ENCODE measurements around the gene AHCYL1. TPM values are rescaled to one million over a fixed set of nuclear protein-coding genes. Genes with fewer than 3 reads are reported as not detected.
A peak's percentile ranks its signal among the peaks of the same experiment; 100 is the strongest.

Gene AHCYL1
- total and polyA plus RNA-seq, 2 experiments from 2014 or later: 47.6 to 72.6 TPM

DNA sequence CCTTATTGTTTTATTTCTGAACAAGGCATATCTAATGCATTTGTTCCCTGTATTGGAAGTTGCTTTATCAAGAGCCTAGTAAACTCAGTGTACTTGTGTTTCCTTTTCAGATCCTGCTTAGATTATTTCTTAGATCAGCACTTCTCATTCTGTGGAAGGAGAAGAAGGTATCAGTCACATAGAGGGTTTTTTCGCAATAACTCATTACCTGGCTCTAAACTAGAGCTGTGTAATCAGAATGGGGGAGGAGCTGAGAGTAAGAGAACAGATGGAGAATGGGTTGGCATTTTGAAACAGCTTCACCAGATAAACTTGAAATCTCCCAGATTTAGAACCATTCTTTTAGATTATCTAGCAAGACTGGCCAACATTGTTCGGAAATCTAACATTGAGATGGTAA is 11.0 kb downstream of the AHCYL1 start:
- Histone ChIP-seq H3K27me3 (replicated peaks; ENCODE audit: insufficient read depth) (no peaks in the 10 kb centered on the region), H3F3A (ENCODE audit: insufficient read depth) (peaks cover 24% of the 10 kb centered on the region), H3K9me3 (ENCODE audit: low read depth) (no peaks in the 10 kb centered on the region), H3K4me1 (ENCODE audit: insufficient read depth) (peaks cover 22% of the 10 kb centered on the region), H3K4me2 (ENCODE audit: unreplicated experiment) (no peak overlapping the region), H2AFZ (no peak overlapping the region), H3K36me3 (ENCODE audit: low read depth) (no peaks in the 10 kb centered on the region), H3K27ac (no peak overlapping the region), H3K4me3 (no peak overlapping the region), H4K20me1 (ENCODE audit: insufficient read depth) (no peaks in the 10 kb centered on the region; the same call in 1 of the 2 replicates), H3K9me2 (ENCODE audit: insufficient read depth) (no peaks in the 10 kb centered on the region), H3K79me2 (ENCODE audit: insufficient read depth) (peaks cover 100% of the 10 kb centered on the region), H3K9ac (no peak overlapping the region)
- 95 to 100% methylated on average over 2 of the region's 2 CpGs for WGBS, 2 experiments (ENCODE audit: low coverage in 1 of 2, low lambda C conversion rate in 2 of 2, missing lambda C conversion rate in 2 of 2)
- no peak for DNase-seq
- in situ Hi-C loops (cut with MboI): no loop called here
- TF ChIP-seq EZH2 (IDR thresholded peaks at IDR 0.05; ENCODE audit: insufficient read depth, poor library complexity, severe bottlenecking): no peak

DNA sequence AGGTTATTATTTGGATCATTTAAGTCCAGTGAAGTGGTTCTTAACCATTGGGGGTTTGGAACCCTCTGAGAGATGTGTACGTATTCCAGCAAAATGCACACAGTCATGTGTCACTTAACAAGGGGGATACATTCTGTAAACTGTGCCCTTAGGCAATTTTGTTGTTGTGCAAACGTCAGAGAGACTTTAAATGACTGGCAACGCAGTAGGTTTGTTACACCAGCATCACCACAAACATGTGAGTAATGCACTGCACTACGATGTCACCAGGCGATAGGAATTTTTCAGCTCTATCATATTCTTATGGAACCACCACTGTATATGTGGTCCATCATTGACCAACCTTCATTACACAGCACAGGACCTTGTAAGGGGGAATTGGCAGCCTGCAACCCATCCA is 11.9 kb downstream of the AHCYL1 start:
- no peak overlapping the region for H3K4me2 ChIP-seq (ENCODE audit: unreplicated experiment)
- peak; percentile 48 for DNase-seq
- no peak overlapping the region for H2AFZ ChIP-seq
- H3F3A ChIP-seq (ENCODE audit: insufficient read depth): peaks cover 30% of the 10 kb centered on the region
- 86% methylated on average over 5 of the region's 5 CpGs for WGBS, 2 experiments (ENCODE audit: low coverage in 1 of 2, low lambda C conversion rate in 2 of 2, missing lambda C conversion rate in 2 of 2)
- H3K4me1 ChIP-seq (ENCODE audit: insufficient read depth): peaks cover 18% of the 10 kb centered on the region
- no peaks in the 10 kb centered on the region for H3K27me3 ChIP-seq (replicated peaks; ENCODE audit: insufficient read depth)
- H3K79me2 ChIP-seq (ENCODE audit: insufficient read depth): peaks cover 100% of the 10 kb centered on the region
- H3K4me3 ChIP-seq: no peak overlapping the region
- no peak overlapping the region for H3K9ac ChIP-seq
- TF ChIP-seq EZH2phosphoT487 (IDR thresholded peaks at IDR 0.05; ENCODE audit: insufficient read depth, low read depth): no peak
- TF ChIP-seq EZH2 (IDR thresholded peaks at IDR 0.05; ENCODE audit: insufficient read depth, poor library complexity, severe bottlenecking): no peak
- no peaks in the 10 kb centered on the region for H3K9me3 ChIP-seq (ENCODE audit: low read depth)
- in situ Hi-C loops (cut with MboI): no loop called here
- H3K27ac ChIP-seq: no peak overlapping the region
- no peaks in the 10 kb centered on the region for H3K9me2 ChIP-seq (ENCODE audit: insufficient read depth)
- H3K36me3 ChIP-seq (ENCODE audit: low read depth): no peaks in the 10 kb centered on the region
- no peaks in the 10 kb centered on the region; the same call in 1 of the 2 replicates for H4K20me1 ChIP-seq (ENCODE audit: insufficient read depth)

DNA sequence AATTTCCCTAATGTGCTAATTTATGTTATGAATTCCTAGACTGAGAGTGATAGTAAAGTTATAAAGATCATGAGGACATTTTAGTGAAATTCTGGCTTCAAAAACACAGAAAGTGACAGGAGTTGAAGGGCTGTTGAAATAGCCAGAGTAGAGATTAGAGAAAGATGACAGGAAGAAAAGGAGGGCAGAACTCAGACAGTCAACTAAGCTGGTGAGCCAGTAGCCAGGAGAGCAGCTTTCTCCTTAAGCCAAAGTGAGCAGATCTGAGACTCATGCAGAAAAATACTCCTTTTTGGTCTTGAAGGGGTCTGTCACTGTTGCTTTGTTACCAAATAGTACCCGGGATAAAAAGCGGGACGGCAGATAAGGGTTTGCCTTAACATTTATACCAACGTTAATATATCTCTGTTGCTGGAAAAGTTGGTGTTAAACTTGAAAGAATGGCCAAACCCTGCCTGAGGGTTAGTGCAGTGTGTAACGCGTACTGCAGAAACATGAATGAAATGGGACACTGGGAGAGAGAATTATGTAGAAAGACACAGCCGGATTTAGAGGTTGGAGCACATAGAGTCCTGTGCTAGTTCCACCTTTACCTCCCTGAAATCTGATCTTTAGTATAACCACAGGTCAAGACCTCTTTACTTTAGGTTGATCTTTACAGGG is 12.8 kb downstream of the AHCYL1 start:
- H4K20me1 ChIP-seq (ENCODE audit: insufficient read depth): no peaks in the 10 kb centered on the region; the same call in 1 of the 2 replicates
- no peak overlapping the region for H3K27ac ChIP-seq
- DNase-seq: no peak
- H3K79me2 ChIP-seq (ENCODE audit: insufficient read depth): peaks cover 100% of the 10 kb centered on the region
- no peak overlapping the region for H3K4me2 ChIP-seq (ENCODE audit: unreplicated experiment)
- H3K4me3 ChIP-seq: no peak overlapping the region
- H2AFZ ChIP-seq: no peak overlapping the region
- no peaks in the 10 kb centered on the region for H3K9me2 ChIP-seq (ENCODE audit: insufficient read depth)
- no peak for TF ChIP-seq EZH2phosphoT487 (IDR thresholded peaks at IDR 0.05; ENCODE audit: insufficient read depth, low read depth)
- no peak for TF ChIP-seq EZH2 (IDR thresholded peaks at IDR 0.05; ENCODE audit: insufficient read depth, poor library complexity, severe bottlenecking)
- H3K27me3 ChIP-seq (replicated peaks; ENCODE audit: insufficient read depth): no peaks in the 10 kb centered on the region
- no peaks in the 10 kb centered on the region for H3K36me3 ChIP-seq (ENCODE audit: low read depth)
- in situ Hi-C loops (cut with MboI): no loop called here
- no peaks in the 10 kb centered on the region for H3K9me3 ChIP-seq (ENCODE audit: low read depth)
- H3K9ac ChIP-seq: no peak overlapping the region
- 72 to 78% methylated on average over 7 of the region's 7 CpGs for WGBS, 2 experiments (ENCODE audit: low coverage in 1 of 2, low lambda C conversion rate in 2 of 2, missing lambda C conversion rate in 2 of 2)
- H3K4me1 ChIP-seq (ENCODE audit: insufficient read depth): peaks cover 24% of the 10 kb centered on the region
- peaks cover 37% of the 10 kb centered on the region for H3F3A ChIP-seq (ENCODE audit: insufficient read depth)

DNA sequence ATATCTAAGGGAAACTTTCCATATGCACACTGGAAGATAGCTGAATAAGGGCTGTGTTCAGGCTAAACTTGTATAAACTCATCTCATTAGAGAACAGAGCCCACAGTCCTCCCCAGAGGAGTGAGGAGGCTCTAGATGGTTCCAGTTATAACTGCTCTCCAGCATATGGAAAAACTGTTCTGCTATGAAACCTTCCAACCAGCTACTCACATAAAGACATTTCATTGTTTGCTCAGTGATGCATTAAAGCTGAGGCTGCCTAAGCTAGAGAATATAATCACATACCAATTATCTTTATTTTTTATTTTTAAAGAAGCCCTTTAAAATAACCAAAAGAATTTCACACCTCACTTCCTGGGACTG is 13.3 kb downstream of the AHCYL1 start:
- peaks cover 100% of the 10 kb centered on the region for H3K79me2 ChIP-seq (ENCODE audit: insufficient read depth)
- H3K4me2 ChIP-seq (ENCODE audit: unreplicated experiment): no peak overlapping the region
- H4K20me1 ChIP-seq (ENCODE audit: insufficient read depth): no peaks in the 10 kb centered on the region; the same call in 1 of the 2 replicates
- no peak overlapping the region for H3K4me3 ChIP-seq
- no peaks in the 10 kb centered on the region for H3K9me2 ChIP-seq (ENCODE audit: insufficient read depth)
- H3K4me1 ChIP-seq (ENCODE audit: insufficient read depth): peaks cover 29% of the 10 kb centered on the region
- H3K36me3 ChIP-seq (ENCODE audit: low read depth): no peaks in the 10 kb centered on the region
- H3K27ac ChIP-seq: no peak overlapping the region
- H3K9me3 ChIP-seq (ENCODE audit: low read depth): no peaks in the 10 kb centered on the region
- no peak for TF ChIP-seq EZH2 (IDR thresholded peaks at IDR 0.05; ENCODE audit: insufficient read depth, poor library complexity, severe bottlenecking)
- no peak for TF ChIP-seq EZH2phosphoT487 (IDR thresholded peaks at IDR 0.05; ENCODE audit: insufficient read depth, low read depth)
- no peak overlapping the region for H2AFZ ChIP-seq
- H3K9ac ChIP-seq: no peak overlapping the region
- in situ Hi-C loops (cut with MboI): no loop called here
- no peaks in the 10 kb centered on the region for H3K27me3 ChIP-seq (replicated peaks; ENCODE audit: insufficient read depth)
- DNase-seq: no peak
- peaks cover 40% of the 10 kb centered on the region for H3F3A ChIP-seq (ENCODE audit: insufficient read depth)

DNA sequence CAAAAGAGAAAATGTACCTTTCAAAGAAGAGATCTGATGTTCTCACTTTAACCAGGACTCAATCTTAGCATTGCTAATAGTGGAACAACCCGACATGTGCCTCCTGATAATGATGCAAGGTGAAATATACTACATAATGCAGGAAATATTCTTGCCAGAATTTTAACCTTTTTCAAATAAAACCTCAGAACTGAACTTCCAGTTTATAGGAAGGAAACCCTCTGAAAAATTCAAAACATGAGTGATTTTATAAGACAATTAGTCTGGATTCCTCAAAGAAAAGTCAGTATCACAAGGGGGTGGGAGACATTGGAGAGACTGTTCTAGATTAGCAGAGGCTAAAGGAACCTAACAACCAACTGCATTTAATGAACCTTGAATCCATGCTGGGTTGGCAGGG is 18.1 kb downstream of the AHCYL1 start:
- no peak for TF ChIP-seq EZH2phosphoT487 (IDR thresholded peaks at IDR 0.05; ENCODE audit: insufficient read depth, low read depth)
- no peak for TF ChIP-seq EZH2 (IDR thresholded peaks at IDR 0.05; ENCODE audit: insufficient read depth, poor library complexity, severe bottlenecking)
- Histone ChIP-seq H3K27me3 (replicated peaks; ENCODE audit: insufficient read depth) (no peaks in the 10 kb centered on the region), H3K79me2 (ENCODE audit: insufficient read depth) (peaks cover 86% of the 10 kb centered on the region), H3K36me3 (ENCODE audit: low read depth) (no peaks in the 10 kb centered on the region), H2AFZ (no peak overlapping the region), H3K27ac (peak overlapping the region; percentile 92), H3K4me2 (ENCODE audit: unreplicated experiment) (peak overlapping the region; percentile 93), H4K20me1 (ENCODE audit: insufficient read depth) (no peaks in the 10 kb centered on the region), H3K9ac (peak overlapping the region; percentile 73), H3K4me1 (ENCODE audit: insufficient read depth) (peaks cover 45% of the 10 kb centered on the region), H3K4me3 (0 out of 2 replicates have a peak overlapping the region, but pooled peaks have one; percentile 63), H3K9me3 (ENCODE audit: low read depth) (no peaks in the 10 kb centered on the region), H3K9me2 (ENCODE audit: insufficient read depth) (no peaks in the 10 kb centered on the region), H3F3A (ENCODE audit: insufficient read depth) (peaks cover 57% of the 10 kb centered on the region)
- 88 to 94% methylated on average over 1 of the region's 1 CpG for WGBS, 2 experiments (ENCODE audit: low coverage in 1 of 2, low lambda C conversion rate in 2 of 2, missing lambda C conversion rate in 2 of 2)
- no peak for DNase-seq
- in situ Hi-C loops (cut with MboI): no loop called here
